ENCODE measurements around the gene ATP6V0A1. TPM values are rescaled to one million over a fixed set of nuclear protein-coding genes. Genes with fewer than 3 reads are reported as not detected.

ATP6V0A1 gene
- total and polyA plus RNA-seq, 2 experiments from 2014 or later, result 23.9 to 42.3 TPM

- H3K4me2 ChIP-seq, result no peak overlapping the region
- H3F3A ChIP-seq (replicated peaks; ENCODE audit: low read depth), result no peaks in the 10 kb centered on the region
- no peaks in the 10 kb centered on the region for H3K9me2 ChIP-seq (ENCODE audit: insufficient read depth)
- Mint-ChIP-seq H3K9me3 (no peaks in the 10 kb centered on the region), H3K4me3 (no peak overlapping the region), H3K27ac (no peak overlapping the region), H3K4me1 (peaks cover 17% of the 10 kb centered on the region), H3K27me3 (ENCODE audit: insufficient read depth, low read depth, poor library complexity) (peaks cover 22% of the 10 kb centered on the region), H3K36me3 (ENCODE audit: low read depth) (peaks cover 19% of the 10 kb centered on the region)
- no peaks in the 10 kb centered on the region for H3K27me3 ChIP-seq (ENCODE audit: insufficient read depth)
- H4K20me1 ChIP-seq (replicated peaks; ENCODE audit: insufficient read depth), result peaks cover 14% of the 10 kb centered on the region
- ATAC-seq (no peak), DNase-seq (ENCODE audit: low spot score) (no peak)
- H3K4me1 ChIP-seq (ENCODE audit: insufficient read depth), result peaks cover 9% of the 10 kb centered on the region
- no peaks in the 10 kb centered on the region for H3K79me2 ChIP-seq (replicated peaks; ENCODE audit: insufficient read depth)
- TF ChIP-seq ZNF462 (CRISPR knock-in tag; IDR thresholded peaks at IDR 0.05) (no peak), CREB1 (CRISPR knock-in tag; IDR thresholded peaks at IDR 0.05; ENCODE audit: low read depth) (no peak), POLR2AphosphoS5 (IDR thresholded peaks at IDR 0.05; ENCODE audit: low read depth) (no peak), ETS1 (IDR thresholded peaks at IDR 0.05) (no peak), EZH2 (IDR thresholded peaks at IDR 0.05; ENCODE audit: low read depth, unreplicated experiment) (no peak), REST (IDR thresholded peaks at IDR 0.05; ENCODE audit: unreplicated experiment) (no peak), CTCF (conservative IDR thresholded peaks at IDR 0.05; ENCODE audit: low read depth in 2 of 2) (no peak), EZH2phosphoT487 (IDR thresholded peaks at IDR 0.05; ENCODE audit: unreplicated experiment) (no peak)
- H3K36me3 ChIP-seq (ENCODE audit: insufficient read depth), result no peaks in the 10 kb centered on the region; the same call in 1 of the 2 replicates
- no peak overlapping the region for H2AFZ ChIP-seq
- H3K27ac ChIP-seq (ENCODE audit: low read depth), result no peak overlapping the region
- no peak overlapping the region for H3K4me3 ChIP-seq
Measured at GRCh38 chr17:42514279-42514678, 55.6 kb downstream of the ATP6V0A1 start.

All from GM23338 (cell line).